HG02678 (cell line): Measurements from ENCODE around the gene EIF4E1B.

Experiments
- ATAC-seq: cut with Tn5 transposase; IDR thresholded peaks from one replicate; pipeline ENCODE4 v1.9.1; 2021; ENCODE audit warnings: mild to moderate bottlenecking, moderate library complexity; ENCODE audit not compliant: unreplicated experiment

The EIF4E1B gene

GRCh38 chr5:176625966-176626875 is 4.3 kb upstream of the EIF4E1B start:
- ATAC-seq: no peak

- ATAC-seq: no peak
Measured at GRCh38 chr5:176626876-176627236, 3.6 kb upstream of the EIF4E1B start.

GRCh38 chr5:176627582-176627981 is 2.9 kb upstream of the EIF4E1B start:
- no peak for ATAC-seq

- ATAC-seq: no peak
Measured at GRCh38 chr5:176628406-176629228, 1.9 kb upstream of the EIF4E1B start.

- ATAC-seq: no peak
Measured at GRCh38 chr5:176629317-176629852, 1.1 kb upstream of the EIF4E1B start.

- ATAC-seq: no peak
Measured at GRCh38 chr5:176630681-176631222, 277 bp downstream of the EIF4E1B start.

GRCh38 chr5:176631383-176632200 is 1.1 kb downstream of the EIF4E1B start:
- no peak for ATAC-seq

GRCh38 chr5:176632745-176633144 is 2.3 kb downstream of the EIF4E1B start:
- ATAC-seq: no peak

- no peak for ATAC-seq
Measured at GRCh38 chr5:176633598-176633997, 3.1 kb downstream of the EIF4E1B start.

GRCh38 chr5:176636426-176636825 is 6.0 kb downstream of the EIF4E1B start:
- ATAC-seq: no peak

GRCh38 chr5:176637556-176637955 is 7.1 kb downstream of the EIF4E1B start:
- ATAC-seq: no peak

- ATAC-seq: no peak
Measured at GRCh38 chr5:176638437-176638836, 8.0 kb downstream of the EIF4E1B start.

- no peak for ATAC-seq
Measured at GRCh38 chr5:176639208-176639607, 8.7 kb downstream of the EIF4E1B start.

- no peak for ATAC-seq
Measured at GRCh38 chr5:176639981-176640380, 9.5 kb downstream of the EIF4E1B start.

GRCh38 chr5:176640616-176641015 is 10.1 kb downstream of the EIF4E1B start:
- no peak for ATAC-seq

GRCh38 chr5:176642675-176643490 is 12.4 kb downstream of the EIF4E1B start:
- ATAC-seq: no peak

- no peak for ATAC-seq
Measured at GRCh38 chr5:176643491-176644219, 13.2 kb downstream of the EIF4E1B start.

GRCh38 chr5:176644294-176644693 is 13.8 kb downstream of the EIF4E1B start:
- ATAC-seq: no peak
